ENCODE data around the gene CCDC195. TPM values are rescaled to one million over a fixed set of nuclear protein-coding genes. Genes with fewer than 3 reads are reported as not detected.

CCDC195 gene
- polyA plus RNA-seq, 1 donor (not counting 4 experiments of a cell fraction or from before 2014, with no cell fraction given) = not detected

DNA sequence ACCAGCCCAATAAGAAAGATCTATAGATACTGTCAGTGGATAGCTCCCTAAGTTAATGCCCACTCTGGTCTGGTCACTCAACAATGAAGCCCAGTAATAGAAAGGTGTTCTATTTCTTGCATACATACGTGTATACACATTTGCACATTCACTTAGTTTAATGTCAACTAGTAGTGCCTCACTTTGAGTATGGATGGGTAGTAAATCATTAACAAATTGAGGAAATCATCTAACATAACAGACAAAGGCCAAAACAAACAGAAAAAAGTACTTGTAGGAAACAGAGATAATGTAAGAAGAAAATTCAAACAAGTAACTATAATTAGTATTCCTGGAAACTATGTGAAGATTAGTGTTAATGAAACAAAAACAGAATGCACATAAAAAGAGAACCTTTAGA is 13.3 kb upstream of the CCDC195 start:
- no peak overlapping the region for H3K4me3 ChIP-seq (ENCODE audit: control insufficient read depth in 2 of 3, extremely low read depth in 1 of 3, insufficient read depth in 2 of 3, low read depth in 1 of 3, low read length in 3 of 3)
- H3K36me3 ChIP-seq (ENCODE audit: control insufficient read depth in 2 of 2, extremely low read depth in 1 of 2, insufficient read depth in 2 of 2, low read length in 2 of 2) = no peaks in the 10 kb centered on the region
- FAIRE-seq (no peak), DNase-seq (ENCODE audit: low read depth, low spot score) (no peak)
- no peak overlapping the region for H3K4me2 ChIP-seq (ENCODE audit: control insufficient read depth, extremely low read depth, insufficient read depth, low read depth, low read length)
- no peak overlapping the region for H3K9ac ChIP-seq (ENCODE audit: control insufficient read depth, extremely low read depth, insufficient read depth, low read length)
- H3K79me2 ChIP-seq (ENCODE audit: control insufficient read depth, insufficient read depth, low read length) = no peaks in the 10 kb centered on the region
- dilution Hi-C loops (cut with MboI; ENCODE audit: extremely low pct_ligation_motif_present, low sequenced_read_pairs) = no loop called here
- no peaks in the 10 kb centered on the region for H4K20me1 ChIP-seq (ENCODE audit: control insufficient read depth, extremely low read depth, insufficient read depth, low read length)
- no peaks in the 10 kb centered on the region for H3K27me3 ChIP-seq (ENCODE audit: control insufficient read depth, extremely low read depth, insufficient read depth, low read length)
- H3K4me1 ChIP-seq (ENCODE audit: control insufficient read depth, extremely low read depth, insufficient read depth, low read length) = no peaks in the 10 kb centered on the region
- H3K27ac ChIP-seq (ENCODE audit: control insufficient read depth, insufficient read depth, low read length) = no peak overlapping the region
- no peaks in the 10 kb centered on the region for H3K9me3 ChIP-seq (ENCODE audit: control insufficient read depth, low read depth, low read length)
- H2AFZ ChIP-seq (ENCODE audit: control insufficient read depth, low read length) = no peak overlapping the region
- H3K9me1 ChIP-seq (ENCODE audit: control insufficient read depth, extremely low read depth, insufficient read depth, low read length) = no peaks in the 10 kb centered on the region
- TF ChIP-seq, protein P1, sequence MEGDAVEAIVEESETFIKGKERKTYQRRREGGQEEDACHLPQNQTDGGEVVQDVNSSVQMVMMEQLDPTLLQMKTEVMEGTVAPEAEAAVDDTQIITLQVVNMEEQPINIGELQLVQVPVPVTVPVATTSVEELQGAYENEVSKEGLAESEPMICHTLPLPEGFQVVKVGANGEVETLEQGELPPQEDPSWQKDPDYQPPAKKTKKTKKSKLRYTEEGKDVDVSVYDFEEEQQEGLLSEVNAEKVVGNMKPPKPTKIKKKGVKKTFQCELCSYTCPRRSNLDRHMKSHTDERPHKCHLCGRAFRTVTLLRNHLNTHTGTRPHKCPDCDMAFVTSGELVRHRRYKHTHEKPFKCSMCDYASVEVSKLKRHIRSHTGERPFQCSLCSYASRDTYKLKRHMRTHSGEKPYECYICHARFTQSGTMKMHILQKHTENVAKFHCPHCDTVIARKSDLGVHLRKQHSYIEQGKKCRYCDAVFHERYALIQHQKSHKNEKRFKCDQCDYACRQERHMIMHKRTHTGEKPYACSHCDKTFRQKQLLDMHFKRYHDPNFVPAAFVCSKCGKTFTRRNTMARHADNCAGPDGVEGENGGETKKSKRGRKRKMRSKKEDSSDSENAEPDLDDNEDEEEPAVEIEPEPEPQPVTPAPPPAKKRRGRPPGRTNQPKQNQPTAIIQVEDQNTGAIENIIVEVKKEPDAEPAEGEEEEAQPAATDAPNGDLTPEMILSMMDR (optimal IDR thresholded peaks at IDR 0.05 in 1 of 3, IDR thresholded peaks at IDR 0.05 in 1 of 3, conservative IDR thresholded peaks at IDR 0.05 in 1 of 3; ENCODE audit: extremely low read depth in 1 of 3, insufficient read depth in 2 of 3, low read length in 3 of 3) = no peak
- no peak for TF ChIP-seq EZH2 (IDR thresholded peaks at IDR 0.05; ENCODE audit: low read length)

DNA sequence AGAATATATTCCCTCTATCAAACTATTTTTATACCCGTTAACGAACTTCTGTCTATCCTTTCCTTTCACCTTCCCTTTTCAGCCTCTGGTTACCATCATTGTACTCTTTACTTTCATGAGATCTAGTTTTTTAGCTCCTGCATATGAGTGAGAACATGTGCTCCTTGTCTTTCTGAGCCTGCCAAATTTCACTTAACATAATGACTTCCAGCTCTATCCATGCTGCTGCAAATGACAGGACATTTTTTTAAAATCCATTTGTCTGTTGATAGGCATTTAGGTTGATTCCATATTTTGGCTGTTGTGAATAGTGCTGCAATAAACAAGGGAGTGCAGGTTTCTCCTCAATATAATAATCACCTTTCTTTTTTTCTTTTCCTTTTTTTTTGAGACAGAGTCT is 8.2 kb upstream of the CCDC195 start:
- Histone ChIP-seq H3K27me3 (ENCODE audit: control insufficient read depth, extremely low read depth, insufficient read depth, low read length) (no peaks in the 10 kb centered on the region), H3K36me3 (ENCODE audit: control insufficient read depth in 2 of 2, extremely low read depth in 1 of 2, insufficient read depth in 2 of 2, low read length in 2 of 2) (no peaks in the 10 kb centered on the region), H3K27ac (ENCODE audit: control insufficient read depth, insufficient read depth, low read length) (no peak overlapping the region), H3K4me1 (ENCODE audit: control insufficient read depth, extremely low read depth, insufficient read depth, low read length) (no peaks in the 10 kb centered on the region), H2AFZ (ENCODE audit: control insufficient read depth, low read length) (no peak overlapping the region), H3K4me3 (ENCODE audit: control insufficient read depth in 2 of 3, extremely low read depth in 1 of 3, insufficient read depth in 2 of 3, low read depth in 1 of 3, low read length in 3 of 3) (no peak overlapping the region), H3K4me2 (ENCODE audit: control insufficient read depth, extremely low read depth, insufficient read depth, low read depth, low read length) (no peak overlapping the region), H3K9me3 (ENCODE audit: control insufficient read depth, low read depth, low read length) (no peaks in the 10 kb centered on the region), H3K9me1 (ENCODE audit: control insufficient read depth, extremely low read depth, insufficient read depth, low read length) (no peaks in the 10 kb centered on the region), H3K9ac (ENCODE audit: control insufficient read depth, extremely low read depth, insufficient read depth, low read length) (no peak overlapping the region), H3K79me2 (ENCODE audit: control insufficient read depth, insufficient read depth, low read length) (no peaks in the 10 kb centered on the region), H4K20me1 (ENCODE audit: control insufficient read depth, extremely low read depth, insufficient read depth, low read length) (no peaks in the 10 kb centered on the region)
- FAIRE-seq (no peak), DNase-seq (ENCODE audit: low read depth, low spot score) (no peak)
- dilution Hi-C loops (cut with MboI; ENCODE audit: extremely low pct_ligation_motif_present, low sequenced_read_pairs) = no loop called here
- TF ChIP-seq, protein P1 (optimal IDR thresholded peaks at IDR 0.05 in 1 of 3, IDR thresholded peaks at IDR 0.05 in 1 of 3, conservative IDR thresholded peaks at IDR 0.05 in 1 of 3; ENCODE audit: extremely low read depth in 1 of 3, insufficient read depth in 2 of 3, low read length in 3 of 3) = no peak
- TF ChIP-seq EZH2 (IDR thresholded peaks at IDR 0.05; ENCODE audit: low read length) = no peak
